Superior temporal gyrus (tissue), 1 donor: ENCODE results near the gene OR2T5.
"Not testable (repeated sequence)": the region's sequence is repeated elsewhere in the genome, so short reads cannot be mapped to it uniquely, and the experiment has no call there.

ENCODE experiments used
- DNase-seq: peaks from one replicate; pipeline ENCODE4 v3.0.0-alpha.2; 2016; ENCODE audit errors: extremely low spot score

OR2T5 gene

GRCh38 chr1:248488289-248488688 is at the start of gene OR2T5:
Gene OR2T5, plus strand, starts transcription at chr1:248488589. Its CDS starts 0 bp downstream, at chr1:248488589.
- DNase-seq: not testable (repeated sequence)

GRCh38 chr1:248438668-248439067 is 49.7 kb upstream of the OR2T5 start:
- not testable (repeated sequence) for DNase-seq

- not testable (repeated sequence) for DNase-seq
These were observed 49.1 kb upstream of the OR2T5 start for GRCh38 chr1:248439283-248439682.

GRCh38 chr1:248442500-248443277 is 45.7 kb upstream of the OR2T5 start:
- not testable (repeated sequence) for DNase-seq

GRCh38 chr1:248444603-248445002 is 43.8 kb upstream of the OR2T5 start:
- DNase-seq: not testable (repeated sequence)

GRCh38 chr1:248445399-248445798 is 43.0 kb upstream of the OR2T5 start, which contains the start of gene OR2T2:
Gene OR2T2, plus strand, starts transcription at chr1:248445637. Its CDS starts 7,161 bp downstream, at chr1:248452798.
- not testable (repeated sequence) for DNase-seq

- not testable (repeated sequence) for DNase-seq
These were observed 39.8 kb upstream of the OR2T5 start for GRCh38 chr1:248448409-248449074.

GRCh38 chr1:248449821-248450465 is 38.4 kb upstream of the OR2T5 start:
- not testable (repeated sequence) for DNase-seq

GRCh38 chr1:248450466-248451145 is 37.8 kb upstream of the OR2T5 start:
- DNase-seq: not testable (repeated sequence)

GRCh38 chr1:248453619-248454018 is 34.8 kb upstream of the OR2T5 start:
- not testable (repeated sequence) for DNase-seq

GRCh38 chr1:248455045-248455444 is 33.3 kb upstream of the OR2T5 start:
- not testable (repeated sequence) for DNase-seq

- not testable (repeated sequence) for DNase-seq
These were observed 31.8 kb upstream of the OR2T5 start for GRCh38 chr1:248456635-248457034.

- DNase-seq: not testable (repeated sequence)
These were observed 29.3 kb upstream of the OR2T5 start for GRCh38 chr1:248459117-248459516.

GRCh38 chr1:248471154-248471553 is 17.2 kb upstream of the OR2T5 start:
- no peak for DNase-seq

GRCh38 chr1:248472111-248472510 is 16.3 kb upstream of the OR2T5 start:
- DNase-seq: not testable (repeated sequence)

- not testable (repeated sequence) for DNase-seq
These were observed 15.3 kb upstream of the OR2T5 start, which contains the start of gene OR2T3 for GRCh38 chr1:248473051-248473450. Gene OR2T3, plus strand, starts transcription at chr1:248473351. Its CDS starts 0 bp downstream, at chr1:248473351.

- DNase-seq: not testable (repeated sequence)
These were observed 12.7 kb upstream of the OR2T5 start for GRCh38 chr1:248475660-248476059.

- DNase-seq: not testable (repeated sequence)
These were observed 6.5 kb upstream of the OR2T5 start for GRCh38 chr1:248481686-248482579.

GRCh38 chr1:248496661-248497060 is 8.3 kb downstream of the OR2T5 start:
- DNase-seq: not testable (repeated sequence)

- not testable (repeated sequence) for DNase-seq
These were observed 12.1 kb downstream of the OR2T5 start for GRCh38 chr1:248500305-248501035.
